Measurements from ENCODE around the gene SAMD4B.

The SAMD4B gene

GRCh38 chr19:39405958-39406655 is 63.9 kb downstream of the SAMD4B start:
- H3K9me3 ChIP-seq (ENCODE audit: insufficient read depth, low read length): no peaks in the 10 kb centered on the region
- peaks cover 10% of the 10 kb centered on the region for H3K36me3 ChIP-seq (ENCODE audit: insufficient read depth, insufficient read length, low read length)
- no peak overlapping the region for H3K9ac ChIP-seq (ENCODE audit: insufficient read length, low read depth)
- no peak for DNase-seq (ENCODE audit: low read depth, low spot score)
- peaks cover 15% of the 10 kb centered on the region for H3K4me1 ChIP-seq (ENCODE audit: insufficient read depth, insufficient read length)
- H3K27me3 ChIP-seq (ENCODE audit: insufficient read depth, insufficient read length): no peaks in the 10 kb centered on the region
- no peak for TF ChIP-seq ZNF274 (IDR thresholded peaks at IDR 0.05; ENCODE audit: low read depth, low read length)
- no peak for TF ChIP-seq YY1 (IDR thresholded peaks at IDR 0.05; ENCODE audit: insufficient read depth, insufficient read length)
- TF ChIP-seq SUZ12 (IDR thresholded peaks at IDR 0.05; ENCODE audit: extremely low read depth, insufficient read depth, insufficient read length): no peak
- H3K4me3 ChIP-seq (ENCODE audit: insufficient read length, low read depth): peak overlapping the region; percentile 28

DNA sequence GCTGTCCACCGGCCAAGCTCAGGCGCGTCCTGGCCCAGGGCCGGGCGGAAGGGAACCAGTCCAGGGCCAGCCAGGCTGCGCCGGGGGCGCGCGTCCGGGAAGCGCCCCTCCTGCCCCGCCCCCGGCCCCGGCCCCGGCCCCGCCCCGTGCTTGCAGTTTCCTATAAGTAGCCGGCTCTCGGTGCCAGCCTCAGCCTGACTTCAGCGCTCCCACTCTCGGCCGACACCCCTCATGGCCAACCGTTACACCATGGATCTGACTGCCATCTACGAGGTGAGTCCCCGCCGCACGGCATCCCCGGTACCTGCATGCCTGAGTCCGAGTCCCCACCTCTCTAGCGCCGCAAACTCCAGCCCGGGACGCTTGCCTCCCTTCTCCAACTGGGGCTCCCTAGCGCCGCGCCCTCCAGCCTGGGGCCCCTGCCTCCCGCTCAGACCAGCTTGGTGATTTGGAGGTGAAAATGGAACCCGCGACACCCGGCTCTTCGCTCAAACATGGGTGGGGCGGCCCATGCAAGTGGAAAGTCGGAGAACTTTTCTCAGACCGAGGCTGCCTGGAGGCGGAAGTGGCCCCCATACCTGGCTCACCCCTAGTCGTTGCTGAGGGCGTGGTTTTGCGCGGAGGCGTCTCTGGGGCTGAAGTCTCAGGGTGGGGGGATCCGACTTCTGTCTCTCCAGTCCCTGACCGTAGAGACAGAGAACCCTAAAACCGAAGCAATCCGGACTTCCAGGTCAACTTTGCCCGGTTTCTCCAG is 64.6 kb downstream of the SAMD4B start, which contains the start of gene ZFP36:
Gene ZFP36 (plus strand): TSS at position 192 of the 754 bp plus-strand sequence. CDS start 58 bp downstream, at position 250.
- H3K36me3 ChIP-seq (ENCODE audit: insufficient read depth, insufficient read length, low read length): peaks cover 10% of the 10 kb centered on the region
- H3K9me3 ChIP-seq (ENCODE audit: insufficient read depth, low read length): no peaks in the 10 kb centered on the region
- no peak for DNase-seq (ENCODE audit: low read depth, low spot score)
- H3K9ac ChIP-seq (ENCODE audit: insufficient read length, low read depth): peak within 1 kb of the TSS; percentile 87
- H3K4me3 ChIP-seq (ENCODE audit: insufficient read length, low read depth): peak within 1 kb of the TSS; percentile 82
- H3K4me1 ChIP-seq (ENCODE audit: insufficient read depth, insufficient read length): peaks cover 16% of the 10 kb centered on the region
- H3K27me3 ChIP-seq (ENCODE audit: insufficient read depth, insufficient read length): no peaks in the 10 kb centered on the region
- TF ChIP-seq ZNF274 (IDR thresholded peaks at IDR 0.05; ENCODE audit: low read depth, low read length) (no peak), YY1 (IDR thresholded peaks at IDR 0.05; ENCODE audit: insufficient read depth, insufficient read length) (no peak), SUZ12 (IDR thresholded peaks at IDR 0.05; ENCODE audit: extremely low read depth, insufficient read depth, insufficient read length) (no peak)

DNA sequence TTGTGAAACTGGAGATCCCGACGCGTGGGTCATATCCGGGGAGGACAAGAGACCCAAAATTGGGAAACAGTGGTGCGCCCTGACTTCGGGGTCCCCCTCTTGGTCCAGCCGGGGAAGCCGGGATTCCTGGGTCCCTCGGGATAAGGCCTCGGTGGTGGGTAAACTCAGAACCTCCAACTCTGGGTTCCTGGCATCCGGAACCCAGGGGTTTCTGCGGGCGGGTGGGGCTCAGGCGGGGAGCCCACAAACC is 65.1 kb downstream of the SAMD4B start:
- Histone ChIP-seq H3K9ac (ENCODE audit: insufficient read length, low read depth) (peak overlapping the region; percentile 87), H3K27me3 (ENCODE audit: insufficient read depth, insufficient read length) (no peaks in the 10 kb centered on the region), H3K9me3 (ENCODE audit: insufficient read depth, low read length) (no peaks in the 10 kb centered on the region), H3K4me1 (ENCODE audit: insufficient read depth, insufficient read length) (peaks cover 13% of the 10 kb centered on the region), H3K36me3 (ENCODE audit: insufficient read depth, insufficient read length, low read length) (peaks cover 10% of the 10 kb centered on the region), H3K4me3 (ENCODE audit: insufficient read length, low read depth) (peak overlapping the region; percentile 82)
- no peak for DNase-seq (ENCODE audit: low read depth, low spot score)
- TF ChIP-seq YY1 (IDR thresholded peaks at IDR 0.05; ENCODE audit: insufficient read depth, insufficient read length) (no peak), SUZ12 (IDR thresholded peaks at IDR 0.05; ENCODE audit: extremely low read depth, insufficient read depth, insufficient read length) (no peak)

GRCh38 chr19:39407660-39408391 is 65.6 kb downstream of the SAMD4B start:
- H3K27me3 ChIP-seq (ENCODE audit: insufficient read depth, insufficient read length): no peaks in the 10 kb centered on the region
- peaks cover 11% of the 10 kb centered on the region for H3K4me1 ChIP-seq (ENCODE audit: insufficient read depth, insufficient read length)
- H3K36me3 ChIP-seq (ENCODE audit: insufficient read depth, insufficient read length, low read length): peaks cover 10% of the 10 kb centered on the region
- H3K4me3 ChIP-seq (ENCODE audit: insufficient read length, low read depth): peak overlapping the region; percentile 82
- no peak overlapping the region for H3K9ac ChIP-seq (ENCODE audit: insufficient read length, low read depth)
- no peak for DNase-seq (ENCODE audit: low read depth, low spot score)
- H3K9me3 ChIP-seq (ENCODE audit: insufficient read depth, low read length): no peaks in the 10 kb centered on the region
- no peak for TF ChIP-seq ZNF274 (IDR thresholded peaks at IDR 0.05; ENCODE audit: low read depth, low read length)
- TF ChIP-seq YY1 (IDR thresholded peaks at IDR 0.05; ENCODE audit: insufficient read depth, insufficient read length): no peak
- TF ChIP-seq SUZ12 (IDR thresholded peaks at IDR 0.05; ENCODE audit: extremely low read depth, insufficient read depth, insufficient read length): no peak

GRCh38 chr19:39408392-39409207 is 66.4 kb downstream of the SAMD4B start:
- Histone ChIP-seq H3K4me3 (ENCODE audit: insufficient read length, low read depth) (no peak overlapping the region), H3K27me3 (ENCODE audit: insufficient read depth, insufficient read length) (no peaks in the 10 kb centered on the region), H3K9me3 (ENCODE audit: insufficient read depth, low read length) (no peaks in the 10 kb centered on the region), H3K9ac (ENCODE audit: insufficient read length, low read depth) (peak overlapping the region; percentile 10), H3K36me3 (ENCODE audit: insufficient read depth, insufficient read length, low read length) (peaks cover 10% of the 10 kb centered on the region), H3K4me1 (ENCODE audit: insufficient read depth, insufficient read length) (peaks cover 11% of the 10 kb centered on the region)
- DNase-seq (ENCODE audit: low read depth, low spot score): no peak
- TF ChIP-seq ZNF274 (IDR thresholded peaks at IDR 0.05; ENCODE audit: low read depth, low read length) (no peak), YY1 (IDR thresholded peaks at IDR 0.05; ENCODE audit: insufficient read depth, insufficient read length) (no peak), SUZ12 (IDR thresholded peaks at IDR 0.05; ENCODE audit: extremely low read depth, insufficient read depth, insufficient read length) (no peak)

DNA sequence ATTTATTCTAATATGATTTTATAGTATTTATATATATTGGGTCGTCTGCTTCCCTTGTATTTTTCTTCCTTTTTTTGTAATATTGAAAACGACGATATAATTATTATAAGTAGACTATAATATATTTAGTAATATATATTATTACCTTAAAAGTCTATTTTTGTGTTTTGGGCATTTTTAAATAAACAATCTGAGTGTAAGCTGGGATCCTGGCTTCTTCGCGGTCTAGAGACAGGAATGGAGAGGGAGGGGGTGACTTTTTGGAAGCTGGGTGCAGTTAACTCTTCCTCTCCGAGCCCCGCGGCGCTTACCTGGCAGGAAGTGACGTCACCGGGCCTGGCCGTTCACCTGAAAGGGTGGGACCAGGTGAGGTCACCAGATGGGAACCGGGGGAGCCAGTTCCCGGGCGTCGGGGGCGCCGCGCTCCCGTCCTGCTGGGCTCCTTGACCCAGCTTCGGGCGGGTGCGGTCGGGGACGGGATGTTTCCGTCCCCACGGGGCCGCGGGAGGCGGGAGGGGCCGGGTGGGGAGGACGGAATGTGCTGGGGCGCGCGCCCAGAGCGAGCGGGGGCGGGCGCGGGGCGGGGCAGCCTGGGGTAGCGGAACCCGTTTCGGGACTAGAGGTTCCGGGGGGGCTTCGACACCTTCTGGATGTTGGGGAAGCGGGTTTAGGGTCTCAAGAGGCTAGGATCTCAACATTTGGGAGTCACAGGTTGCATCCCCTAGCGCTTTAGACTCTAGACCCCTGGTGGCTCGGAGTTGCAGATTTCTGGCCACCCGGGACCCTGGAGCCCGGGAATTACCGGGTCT is 67.2 kb downstream of the SAMD4B start:
- peak overlapping the region; percentile 85 for H3K9ac ChIP-seq (ENCODE audit: insufficient read length, low read depth)
- peaks cover 12% of the 10 kb centered on the region for H3K4me1 ChIP-seq (ENCODE audit: insufficient read depth, insufficient read length)
- no peak for TF ChIP-seq ZNF274 (IDR thresholded peaks at IDR 0.05; ENCODE audit: low read depth, low read length)
- TF ChIP-seq YY1 (IDR thresholded peaks at IDR 0.05; ENCODE audit: insufficient read depth, insufficient read length): no peak
- TF ChIP-seq SUZ12 (IDR thresholded peaks at IDR 0.05; ENCODE audit: extremely low read depth, insufficient read depth, insufficient read length): no peak
- peak overlapping the region; percentile 56 for H3K4me3 ChIP-seq (ENCODE audit: insufficient read length, low read depth)
- no peaks in the 10 kb centered on the region for H3K9me3 ChIP-seq (ENCODE audit: insufficient read depth, low read length)
- no peak for DNase-seq (ENCODE audit: low read depth, low spot score)
- peaks cover 10% of the 10 kb centered on the region for H3K36me3 ChIP-seq (ENCODE audit: insufficient read depth, insufficient read length, low read length)
- no peaks in the 10 kb centered on the region for H3K27me3 ChIP-seq (ENCODE audit: insufficient read depth, insufficient read length)

All from NT2/D1 (cell line).